HG03045 (cell line): ENCODE data around the gene DYRK1A.

Source experiments
- ATAC-seq: cut with Tn5 transposase; IDR thresholded peaks from one replicate; pipeline ENCODE4 v1.9.1; 2021; ENCODE audit warnings: mild to moderate bottlenecking, moderate library complexity; ENCODE audit not compliant: unreplicated experiment

The DYRK1A gene

DNA sequence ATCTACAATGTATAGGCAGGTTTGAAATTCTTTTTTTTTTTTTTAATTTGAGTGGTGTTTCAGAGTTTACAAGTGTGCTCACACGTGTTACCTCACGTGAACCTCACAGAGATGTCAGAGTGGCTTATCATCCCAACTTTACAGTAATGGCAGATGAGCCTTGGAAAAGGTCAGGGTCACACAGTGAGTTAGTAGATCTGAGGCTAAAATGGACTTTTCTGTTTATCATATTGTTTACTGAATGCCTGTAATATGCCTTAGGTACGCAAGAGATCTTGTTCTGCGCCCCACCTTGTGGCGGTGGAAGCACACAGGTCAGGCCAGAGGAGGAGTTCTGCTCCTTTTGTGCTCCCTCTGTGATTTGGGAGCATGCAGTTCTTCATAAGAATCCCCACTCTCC is 80.0 kb downstream of the DYRK1A start:
- ATAC-seq, result no peak

DNA sequence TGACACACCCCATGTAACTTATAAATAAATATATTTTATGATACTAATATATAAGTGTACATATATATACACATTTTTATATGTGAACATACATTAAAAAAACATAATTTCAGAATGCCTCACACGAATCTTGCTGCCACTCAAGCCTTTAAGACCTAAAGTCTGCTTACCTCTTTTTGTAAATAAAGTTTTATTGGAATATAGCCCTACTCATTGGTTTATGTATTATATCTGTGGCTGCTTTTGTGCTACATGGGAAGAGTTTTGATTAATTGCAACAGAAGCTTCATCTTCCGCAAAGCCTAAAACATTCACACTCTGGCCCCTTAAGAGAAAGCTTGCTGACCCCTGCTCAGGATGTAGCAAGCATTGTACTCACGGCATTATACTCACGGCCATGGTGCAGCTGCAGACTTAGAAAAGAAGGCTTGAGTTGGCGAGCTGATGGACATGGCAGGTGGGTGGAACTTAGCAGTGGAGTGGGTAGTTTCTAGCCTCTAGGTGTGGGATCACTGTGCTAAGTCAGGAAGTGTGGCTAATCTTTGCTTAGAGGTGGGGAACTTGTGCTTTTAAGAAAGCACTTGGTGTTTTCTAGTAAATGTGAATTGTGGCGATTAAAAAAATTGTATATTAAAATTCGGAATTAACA is 80.8 kb downstream of the DYRK1A start:
- ATAC-seq, result no peak

DNA sequence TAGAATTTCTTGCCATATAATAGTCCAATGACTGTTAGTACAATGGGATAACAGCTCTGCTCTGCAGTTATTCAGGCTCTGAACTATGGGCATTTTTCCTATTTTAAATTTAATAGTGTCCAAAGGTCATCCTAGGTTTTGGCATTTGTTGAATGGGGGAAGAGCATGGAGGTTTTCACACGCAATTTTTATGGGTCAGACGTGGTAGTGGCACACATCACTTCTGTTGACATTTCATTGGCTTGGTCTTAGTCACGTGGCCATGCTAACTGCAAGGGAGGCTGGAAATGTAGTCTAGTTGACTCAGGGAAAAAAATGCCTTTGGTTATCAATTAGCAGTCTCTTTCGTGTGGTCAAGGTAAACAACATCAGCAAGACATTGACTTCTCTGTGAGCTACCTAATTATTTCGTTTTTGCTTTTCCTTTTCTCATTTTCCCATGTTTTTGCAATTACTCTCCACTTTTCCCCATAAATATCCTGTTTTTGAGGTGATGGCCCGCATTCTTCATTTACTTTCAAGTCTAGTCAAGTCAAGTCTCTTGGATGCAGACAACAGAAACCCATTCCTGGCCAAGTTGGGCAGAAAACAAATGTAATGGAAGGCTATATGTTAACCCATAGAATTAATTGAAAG is 82.8 kb downstream of the DYRK1A start:
- ATAC-seq, result no peak

DNA sequence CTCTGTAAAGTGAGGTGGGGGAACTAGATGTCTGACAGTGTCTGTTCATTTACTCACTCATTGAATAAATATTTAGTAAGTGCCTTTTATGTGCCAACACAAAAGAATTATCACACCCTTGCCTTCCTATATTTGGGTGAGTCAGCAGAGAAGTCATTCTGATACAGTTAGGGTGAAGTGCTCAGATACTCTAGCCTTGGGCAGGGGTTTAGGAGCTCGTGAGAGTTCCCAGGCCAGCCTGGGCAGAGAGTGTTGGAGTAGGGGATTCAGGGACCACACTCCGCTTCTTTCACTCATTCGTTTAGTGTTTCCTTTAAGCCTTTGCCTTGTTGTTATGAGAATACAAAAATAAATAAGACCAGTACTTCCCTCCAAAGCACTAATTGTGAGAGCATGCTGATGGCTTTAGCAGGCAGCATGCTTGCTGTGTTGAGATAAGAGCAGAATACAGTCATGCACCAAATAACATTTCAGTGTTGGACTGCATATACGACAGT is 83.9 kb downstream of the DYRK1A start:
- ATAC-seq, result no peak

DNA sequence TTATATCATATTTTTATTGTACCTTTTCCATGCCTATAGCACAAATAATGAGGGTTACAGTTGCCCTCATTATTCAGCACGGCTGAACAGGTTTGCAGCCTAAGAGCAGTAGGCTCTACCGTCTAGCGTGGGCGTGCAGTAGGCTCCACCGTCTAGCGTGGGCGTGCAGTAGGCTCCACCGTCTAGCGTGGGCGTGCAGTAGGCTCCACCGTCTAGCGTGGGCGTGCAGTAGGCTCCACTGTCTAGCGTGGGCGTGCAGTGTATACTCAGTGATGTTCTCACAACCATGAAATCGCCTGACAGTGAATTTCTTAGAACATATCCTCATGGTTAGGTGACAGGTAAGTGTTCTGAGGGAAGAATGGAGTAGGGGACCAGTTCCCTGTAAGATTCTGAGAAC is 84.9 kb downstream of the DYRK1A start:
- no peak for ATAC-seq

DNA sequence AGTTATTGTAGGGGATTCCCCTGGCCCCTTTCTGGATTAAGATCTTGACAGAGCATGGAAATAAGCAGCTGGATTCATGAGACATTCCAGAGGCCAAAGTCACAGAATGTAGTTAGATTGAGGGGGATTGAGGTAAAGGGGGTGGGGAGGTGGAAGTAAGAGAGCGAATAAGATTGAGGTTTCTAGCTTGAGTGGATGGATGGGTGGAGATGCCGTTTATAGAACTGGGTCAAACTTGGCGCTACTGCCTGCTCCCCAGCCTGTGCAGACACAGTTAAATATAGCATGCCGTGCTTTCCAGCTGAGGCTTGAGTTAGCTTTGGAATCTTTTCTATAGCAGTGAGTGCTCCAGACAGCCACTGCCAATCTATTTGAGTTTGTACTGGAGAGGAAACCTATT is 85.7 kb downstream of the DYRK1A start:
- no peak for ATAC-seq

DNA sequence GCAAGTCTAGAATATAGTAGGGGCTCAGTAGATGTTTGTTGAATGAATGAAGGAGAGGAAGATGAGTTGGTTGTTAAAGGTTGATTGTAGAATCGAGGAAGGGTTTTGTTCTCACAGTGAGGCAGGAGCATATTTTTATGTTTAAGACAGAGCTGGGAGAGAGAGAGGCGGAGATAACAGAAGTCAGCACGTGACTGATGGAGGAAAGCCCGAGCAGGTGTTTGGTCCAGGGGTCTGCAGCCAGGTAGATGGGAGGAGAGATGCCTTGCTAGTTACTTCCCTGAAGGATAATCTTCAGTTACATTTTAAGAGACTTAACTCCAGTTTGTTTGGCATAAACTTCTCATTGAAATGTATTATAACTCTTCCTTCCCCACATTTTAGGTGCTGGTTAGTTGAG is 86.8 kb downstream of the DYRK1A start:
- no peak for ATAC-seq

DNA sequence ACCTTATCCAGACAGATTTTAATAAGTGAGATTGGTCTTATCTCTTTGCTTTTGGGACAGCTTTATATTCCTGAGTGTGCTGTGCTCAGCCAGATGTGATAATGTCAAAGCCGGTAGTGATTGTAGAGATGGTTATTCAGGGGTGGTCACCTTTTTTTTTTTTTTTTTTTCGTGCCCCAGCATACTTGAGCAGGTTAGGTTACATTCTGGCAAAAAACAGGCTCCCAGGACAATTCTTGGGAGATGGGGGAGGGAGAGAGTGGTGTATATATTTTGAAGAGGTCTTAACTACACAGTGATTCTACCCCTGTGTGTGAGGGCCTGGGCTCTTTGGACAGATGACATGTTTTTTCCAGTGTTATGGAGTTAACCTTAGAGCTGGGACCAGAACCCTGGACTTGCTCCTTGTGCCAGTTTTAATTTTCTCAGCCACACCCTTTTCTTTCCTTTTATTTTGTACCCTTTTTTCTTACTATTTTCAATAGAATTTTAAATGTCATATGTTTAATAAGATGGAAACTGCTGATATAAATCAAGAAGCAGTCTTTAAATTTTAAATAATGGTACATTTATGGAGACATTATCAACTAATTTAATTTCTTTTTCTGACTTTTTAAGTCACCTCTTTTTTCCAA is 88.4 kb downstream of the DYRK1A start:
- no peak for ATAC-seq

DNA sequence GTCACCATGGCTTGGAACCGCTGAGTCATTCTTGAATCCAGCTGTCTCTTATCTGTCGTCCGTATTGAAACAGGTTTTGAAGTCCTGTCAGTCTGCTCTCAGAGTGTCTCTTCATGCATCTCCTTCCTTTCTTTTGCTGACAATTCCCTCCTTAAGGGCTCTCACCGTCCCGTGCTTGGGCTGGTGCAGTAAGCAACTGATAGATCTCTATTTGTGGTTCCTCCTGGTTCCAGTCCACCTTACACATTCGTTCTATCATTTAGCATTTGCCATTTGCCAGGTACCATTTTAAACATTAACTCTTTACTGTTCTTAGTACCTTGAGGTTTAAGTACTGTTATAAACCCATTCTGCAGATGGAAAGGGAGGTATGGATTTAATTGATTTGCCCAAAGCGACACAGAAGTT is 88.9 kb downstream of the DYRK1A start:
- ATAC-seq, result no peak

DNA sequence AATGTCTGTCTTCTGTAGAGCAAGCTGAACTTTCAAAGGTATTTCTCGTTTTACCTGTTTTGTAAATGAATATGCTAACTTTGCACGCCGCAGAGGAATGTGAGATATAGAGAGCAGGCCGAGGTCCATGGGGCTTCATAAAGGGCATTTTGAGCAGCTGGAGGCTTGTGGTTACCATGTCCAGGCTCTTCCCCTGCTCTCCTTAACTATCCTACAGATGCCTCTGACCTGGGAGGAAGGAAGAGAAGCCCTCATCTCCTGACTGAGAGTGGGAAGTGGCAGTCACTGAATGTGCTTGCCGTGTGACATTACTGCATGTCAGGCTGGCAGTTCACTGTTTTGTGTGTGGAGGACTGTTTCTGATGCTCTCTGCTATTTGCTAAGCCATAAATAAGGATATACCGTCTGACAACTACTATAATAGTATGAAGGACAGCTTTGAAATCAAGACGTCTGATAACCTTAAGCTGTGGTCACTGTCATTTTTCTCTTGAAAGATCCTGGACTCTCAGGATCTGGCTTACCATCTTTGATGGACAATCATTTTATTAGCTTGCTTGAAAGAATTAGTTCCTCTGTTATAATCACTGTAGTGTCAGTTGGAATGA is 92.2 kb downstream of the DYRK1A start:
- no peak for ATAC-seq

DNA sequence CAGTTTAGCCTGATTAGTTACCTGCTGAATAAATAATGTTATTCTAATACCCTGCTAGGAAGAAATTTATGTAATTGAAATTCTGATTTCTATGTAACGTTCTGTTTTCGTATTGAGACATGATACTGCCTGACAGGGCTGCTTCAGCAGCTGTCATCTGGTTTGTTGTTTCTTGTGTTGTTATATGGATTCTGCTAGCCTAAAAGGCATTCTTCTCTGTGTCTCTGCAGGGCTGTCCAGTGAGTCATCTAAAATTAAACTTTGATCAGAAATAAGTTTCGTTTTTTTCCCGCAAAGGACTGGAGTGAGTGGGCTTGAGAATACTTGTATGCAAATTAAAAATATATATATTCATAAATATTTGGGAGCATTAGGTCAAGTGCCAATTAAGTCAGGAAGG is 93.0 kb downstream of the DYRK1A start:
- ATAC-seq, result no peak

DNA sequence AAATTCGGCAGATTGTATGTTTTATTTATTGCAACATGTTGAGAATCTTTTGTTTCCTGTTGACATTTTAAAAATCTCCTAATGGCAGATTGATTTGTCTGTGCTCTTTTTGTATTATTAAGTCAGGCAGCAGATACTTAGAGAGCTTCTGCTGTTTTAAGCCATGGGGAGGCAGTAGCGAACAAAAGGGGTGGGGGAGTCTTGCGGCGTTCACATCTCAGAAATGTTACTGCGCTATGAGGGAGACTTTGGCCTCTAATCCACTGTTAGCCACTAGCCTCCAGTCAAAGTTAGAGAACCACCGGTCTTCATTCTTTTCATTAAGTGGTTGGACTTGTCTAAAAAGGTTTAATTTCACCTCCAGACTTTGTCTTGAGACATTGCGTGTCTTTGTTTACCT is 93.6 kb downstream of the DYRK1A start:
- no peak for ATAC-seq

DNA sequence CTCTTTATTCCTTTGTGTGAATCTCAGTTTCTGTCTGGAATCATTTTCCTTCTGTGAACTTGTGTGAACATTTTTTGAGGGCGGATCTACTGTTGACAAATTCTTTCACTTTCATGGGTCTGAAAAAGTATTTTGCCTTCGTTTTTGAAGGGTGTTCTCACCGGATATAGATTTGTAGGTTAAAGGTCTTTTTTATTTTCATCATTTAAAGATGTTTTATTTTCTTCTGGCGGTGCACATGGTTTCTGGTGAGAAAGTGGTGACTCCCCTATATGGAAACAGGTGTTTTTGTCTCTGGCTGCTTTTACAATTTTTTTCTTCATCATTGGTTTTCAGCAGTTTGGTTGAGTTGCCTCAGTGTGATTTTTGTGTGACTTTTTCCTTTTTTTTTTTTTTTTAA is 94.9 kb downstream of the DYRK1A start:
- no peak for ATAC-seq

DNA sequence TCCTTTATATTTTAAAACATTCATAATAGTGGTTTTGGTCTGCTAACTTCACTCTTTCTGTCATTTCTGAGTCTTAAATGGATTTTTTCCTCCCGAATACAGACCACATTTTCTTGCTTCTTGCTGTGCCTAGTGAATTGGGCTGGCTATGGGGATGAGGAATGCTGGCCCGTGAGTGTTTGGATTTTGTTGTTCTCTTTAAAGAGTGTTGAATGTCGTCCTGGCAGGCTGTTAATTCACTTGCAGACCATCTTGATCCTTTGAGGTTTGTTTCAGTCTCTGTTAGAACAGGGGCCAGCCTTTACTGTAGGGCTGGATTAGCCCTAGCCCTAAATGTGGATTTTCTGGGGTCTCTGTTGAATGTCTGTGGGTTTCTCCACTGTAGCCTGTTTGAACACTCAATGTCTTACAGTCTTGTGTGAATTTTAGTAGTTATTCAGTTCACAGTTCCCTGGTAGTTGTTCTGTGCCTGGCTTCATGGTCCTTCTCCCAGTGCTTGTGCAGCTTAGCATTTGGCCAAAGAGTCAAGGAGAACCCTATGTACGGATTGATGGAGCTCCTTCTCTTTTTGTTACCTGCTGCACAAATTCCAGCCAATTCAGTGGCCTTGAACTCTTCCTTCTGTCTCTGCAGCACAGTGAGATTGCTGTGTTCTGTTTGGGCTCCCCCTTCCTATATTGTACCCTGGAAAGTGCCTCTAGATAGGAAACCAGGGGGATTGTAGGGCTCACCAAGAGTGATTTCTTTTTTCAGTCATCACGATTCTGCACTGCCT is 95.7 kb downstream of the DYRK1A start:
- no peak for ATAC-seq

DNA sequence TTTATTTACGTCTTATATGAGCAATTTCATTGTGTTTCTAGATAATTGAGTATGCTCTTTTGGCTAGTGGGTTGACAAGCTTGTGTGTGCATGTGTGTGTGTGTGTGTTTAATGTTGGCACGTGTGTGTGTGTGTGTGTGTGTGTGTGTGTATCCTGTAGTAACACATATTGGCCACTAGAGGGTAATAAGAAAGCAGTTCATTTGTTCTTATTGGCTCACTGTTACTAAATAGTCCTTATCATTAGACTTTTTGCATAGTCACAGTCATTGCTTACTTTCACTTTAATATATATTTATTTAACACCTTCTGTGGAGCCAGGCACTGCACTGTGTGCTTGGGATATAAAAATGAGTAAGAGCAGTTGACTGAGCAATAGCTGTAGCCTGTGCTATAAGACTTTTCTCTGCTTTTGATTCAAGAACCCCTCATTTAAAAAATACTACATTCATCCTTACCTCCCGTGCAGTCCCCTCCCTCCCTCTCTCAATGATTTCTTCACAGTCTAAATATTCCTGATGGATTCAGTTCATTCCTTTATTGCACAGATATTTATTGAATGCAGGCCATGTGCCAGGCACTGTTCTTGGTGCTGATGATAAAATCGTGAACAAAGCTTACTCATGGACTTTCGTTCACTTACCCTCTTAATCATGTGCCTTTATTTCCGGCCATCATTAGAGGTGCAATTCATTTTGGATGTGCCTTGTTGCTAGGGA is 96.7 kb downstream of the DYRK1A start:
- no peak for ATAC-seq

DNA sequence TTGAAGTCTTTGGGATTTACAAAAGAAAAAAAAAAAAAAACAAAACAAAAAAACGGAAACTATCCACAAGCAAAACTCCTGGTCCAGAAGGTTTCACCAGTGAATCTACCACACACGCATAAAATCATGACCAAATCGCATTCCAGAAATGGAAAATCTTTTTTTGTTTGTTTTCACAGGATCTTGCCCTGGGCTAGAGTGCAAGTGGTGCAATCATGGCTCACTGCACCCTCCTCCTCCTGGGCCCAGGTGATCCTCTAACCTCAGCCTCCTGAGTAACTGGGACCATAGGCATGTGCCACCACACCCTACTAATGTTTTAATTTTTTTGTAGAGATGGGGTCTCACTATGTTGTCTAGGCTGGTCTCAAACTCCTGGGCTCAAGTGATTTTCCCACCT is 100.5 kb downstream of the DYRK1A start:
- no peak for ATAC-seq

DNA sequence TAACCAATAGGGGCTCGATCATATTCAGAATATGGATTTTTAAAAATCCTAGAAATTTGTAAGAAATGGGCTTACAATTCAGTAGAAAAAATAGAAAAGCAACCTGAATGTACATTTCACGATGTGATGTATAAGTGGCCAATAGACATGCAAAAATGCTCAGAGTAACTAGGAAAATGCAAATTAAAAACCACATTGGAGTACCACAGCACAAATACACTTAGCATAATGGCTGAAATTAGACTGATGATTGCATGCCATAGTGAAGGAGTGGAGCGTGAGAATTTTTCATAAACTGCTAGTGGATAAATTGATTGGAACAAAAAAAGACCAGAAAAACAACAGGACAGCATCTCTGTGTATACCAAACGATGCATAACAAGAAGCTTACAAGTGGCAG is 102.3 kb downstream of the DYRK1A start:
- no peak for ATAC-seq

DNA sequence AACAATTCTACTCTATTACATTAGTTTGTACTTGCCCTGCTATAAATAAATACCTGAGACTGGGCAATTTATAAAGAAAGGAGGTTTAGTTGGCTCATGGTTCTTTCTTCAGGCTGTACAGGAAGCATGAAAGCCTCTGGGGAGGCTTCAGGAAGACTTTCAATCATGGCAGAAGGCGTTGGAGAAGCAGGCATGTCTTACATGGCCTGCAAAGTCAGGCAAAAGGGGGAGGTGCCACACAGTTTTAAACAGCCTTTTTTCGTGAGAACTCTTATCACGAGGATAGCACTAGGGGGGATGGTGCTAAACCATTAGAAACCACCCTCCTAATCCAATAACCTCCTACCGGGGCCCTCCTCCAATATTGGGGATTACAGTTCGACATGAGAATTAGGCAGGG is 102.9 kb downstream of the DYRK1A start:
- ATAC-seq, result no peak

DNA sequence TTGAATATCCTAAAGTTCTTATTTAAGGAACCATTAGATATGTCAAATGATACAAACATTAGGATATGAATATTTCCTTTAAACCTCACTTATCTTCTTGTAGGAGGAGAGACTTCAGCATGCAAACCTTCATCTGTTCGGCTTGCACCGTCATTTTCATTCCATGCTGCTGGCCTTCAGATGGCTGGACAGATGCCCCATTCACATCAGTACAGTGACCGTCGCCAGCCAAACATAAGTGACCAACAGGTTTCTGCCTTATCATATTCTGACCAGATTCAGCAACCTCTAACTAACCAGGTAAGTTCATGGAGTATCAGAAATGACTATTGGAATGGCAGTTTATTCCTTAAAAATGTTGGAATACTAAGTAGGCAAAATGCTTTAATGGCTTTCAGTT is 106.0 kb downstream of the DYRK1A start:
- ATAC-seq, result no peak

DNA sequence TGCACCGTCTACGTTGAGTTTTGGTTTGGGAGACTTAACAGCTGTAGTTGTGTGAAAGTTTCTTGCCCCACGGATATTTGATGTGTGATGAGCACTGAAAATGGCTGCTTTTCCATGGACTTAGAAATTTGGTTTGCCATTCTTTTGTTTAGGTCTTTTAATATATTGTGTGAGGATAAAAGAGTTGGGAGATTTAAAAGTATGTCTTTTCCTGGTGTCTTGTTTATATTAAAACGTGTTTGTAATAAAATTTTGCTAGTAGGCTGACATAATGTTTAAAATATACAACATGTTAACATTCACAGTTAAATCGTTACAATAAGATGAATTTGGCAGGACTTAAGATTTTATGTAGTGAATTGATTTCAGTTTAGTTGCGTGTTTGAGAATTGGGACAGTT is 106.9 kb downstream of the DYRK1A start:
- ATAC-seq, result no peak

DNA sequence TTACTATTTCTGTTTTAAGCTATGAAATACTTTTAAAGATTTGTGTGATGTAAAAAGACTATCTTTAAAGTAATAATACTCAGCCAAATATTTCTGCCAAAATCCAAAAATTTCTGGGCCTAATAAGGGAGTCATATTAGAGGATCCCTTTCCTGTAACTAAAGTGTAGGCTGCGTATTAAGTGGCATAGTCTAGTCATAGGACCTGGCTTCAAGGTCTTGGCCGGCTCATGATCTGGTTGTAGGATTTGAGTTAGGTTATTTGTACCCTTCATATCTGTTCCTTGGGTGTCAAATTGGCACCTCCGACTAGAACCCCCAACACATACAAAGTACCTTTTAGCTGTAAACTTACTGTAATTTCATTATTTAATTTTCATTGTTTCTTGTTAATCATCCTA is 107.8 kb downstream of the DYRK1A start:
- ATAC-seq, result no peak
